Activated naive CD8-positive, alpha-beta T cell treated with anti-CD3 and anti-CD28 coated beads, Interleukin-2, amount 50 U/mL, for 16 hours (primary cell): ENCODE measurements around the gene RPUSD2.
"Not testable (repeated sequence)": the region's sequence is repeated elsewhere in the genome, so short reads cannot be mapped to it uniquely, and the experiment has no call there.

ENCODE experiments used
- DNase-seq: peaks from one replicate; pipeline ENCODE4 v3.0.0-alpha.2; 2020; ENCODE audit warnings: low read depth, low spot score

The RPUSD2 gene

DNA sequence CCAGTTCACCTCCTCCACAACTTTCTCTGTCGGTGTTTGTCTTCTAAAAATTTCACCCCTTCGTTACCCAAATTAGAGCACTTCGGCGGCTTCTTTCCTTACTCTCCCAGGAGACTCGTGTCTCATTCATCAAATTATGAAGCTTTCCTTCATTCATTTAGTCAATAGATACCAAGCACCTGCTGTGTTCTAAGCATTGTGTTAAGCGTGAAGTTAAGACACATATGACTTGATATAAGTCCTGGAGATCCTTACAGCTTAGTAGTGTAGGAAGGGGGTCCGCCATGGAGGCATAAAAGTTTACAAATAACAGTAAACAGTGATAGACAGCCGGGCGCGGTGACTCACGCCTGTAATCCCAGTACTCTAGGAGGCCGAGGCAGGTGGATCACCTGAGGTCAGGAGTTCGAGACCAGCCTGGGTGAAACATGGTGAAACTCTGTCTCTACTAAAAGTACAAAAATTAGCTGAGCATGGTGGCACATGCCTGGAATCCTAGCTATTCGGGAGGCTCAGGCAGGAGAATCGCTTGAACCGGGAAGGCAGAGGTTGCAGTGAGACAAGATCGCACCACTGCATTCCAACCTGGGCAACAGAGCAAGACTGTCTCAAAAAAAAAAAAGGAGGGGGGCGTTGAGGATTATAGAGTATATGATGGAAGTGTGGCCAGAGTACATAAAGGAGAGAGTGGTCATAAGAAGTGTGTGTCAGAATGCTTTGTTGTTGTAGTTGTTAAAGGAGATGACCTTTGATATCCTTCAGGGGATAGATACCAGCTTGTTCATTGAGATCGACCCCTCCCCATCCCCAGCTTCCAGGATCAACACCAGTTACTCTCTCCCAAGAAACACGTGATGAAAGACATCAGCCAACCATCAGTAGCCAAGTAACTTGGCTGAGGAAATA lies 3.5 kb upstream of the RPUSD2 start:
- DNase-seq: no peak

DNA sequence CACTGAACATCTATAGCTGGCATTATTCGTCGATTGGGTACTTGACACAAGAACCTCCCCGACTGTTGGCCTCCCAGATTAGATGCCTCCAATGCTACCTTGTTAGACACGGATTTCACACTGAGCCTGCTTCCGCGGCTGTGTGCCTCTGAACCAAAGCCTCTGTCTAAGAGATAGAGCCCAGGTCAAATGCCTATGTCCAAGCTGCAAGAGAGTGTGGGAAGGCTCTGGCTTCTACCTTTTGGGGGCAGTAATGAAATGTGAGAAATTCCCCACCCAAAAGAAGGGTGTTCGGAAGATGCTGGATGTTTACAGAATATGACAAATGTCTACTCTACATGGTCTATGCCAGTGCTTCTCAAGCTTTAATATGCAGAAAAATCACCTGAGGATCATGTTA lies 2.0 kb upstream of the RPUSD2 start:
- DNase-seq: no peak

DNA sequence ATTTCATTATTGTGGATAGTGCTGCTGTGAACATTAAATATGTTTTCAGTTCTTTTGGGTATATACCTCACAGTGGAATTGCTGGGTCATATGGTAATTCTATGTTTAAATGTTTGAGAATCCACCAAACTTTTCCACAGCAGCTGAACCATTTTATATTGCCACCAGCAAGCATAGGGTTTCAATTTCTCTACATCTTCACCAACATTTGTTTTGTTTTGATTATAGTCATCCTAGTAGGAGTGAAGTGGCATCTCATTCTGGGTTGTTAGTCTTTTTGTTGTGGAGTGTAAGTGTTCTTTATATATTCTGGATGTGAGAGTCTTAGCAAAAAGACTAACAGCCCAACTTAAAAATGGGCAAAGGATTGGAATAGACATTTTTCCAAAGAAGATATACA lies 6.0 kb downstream of the RPUSD2 start:
- DNase-seq: no peak

DNA sequence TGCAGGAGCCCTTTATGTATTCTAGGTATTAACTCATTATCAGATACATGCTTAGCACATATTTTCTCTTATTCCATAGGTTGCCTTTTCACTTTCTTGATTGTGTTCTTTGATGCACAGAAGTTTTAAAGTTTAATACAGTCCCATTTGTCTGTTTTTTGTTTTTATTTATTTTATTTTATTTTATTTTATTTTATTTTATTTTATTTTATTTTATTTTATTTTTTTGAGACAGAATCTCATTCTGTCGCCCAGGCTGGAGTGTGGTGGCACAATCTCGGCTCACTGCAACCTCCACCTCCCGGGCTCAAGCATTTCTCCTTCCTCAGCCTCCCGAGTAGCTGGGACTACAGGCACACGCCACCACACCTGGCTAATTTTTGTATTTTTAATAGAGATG lies 7.8 kb downstream of the RPUSD2 start:
- not testable (repeated sequence) for DNase-seq

DNA sequence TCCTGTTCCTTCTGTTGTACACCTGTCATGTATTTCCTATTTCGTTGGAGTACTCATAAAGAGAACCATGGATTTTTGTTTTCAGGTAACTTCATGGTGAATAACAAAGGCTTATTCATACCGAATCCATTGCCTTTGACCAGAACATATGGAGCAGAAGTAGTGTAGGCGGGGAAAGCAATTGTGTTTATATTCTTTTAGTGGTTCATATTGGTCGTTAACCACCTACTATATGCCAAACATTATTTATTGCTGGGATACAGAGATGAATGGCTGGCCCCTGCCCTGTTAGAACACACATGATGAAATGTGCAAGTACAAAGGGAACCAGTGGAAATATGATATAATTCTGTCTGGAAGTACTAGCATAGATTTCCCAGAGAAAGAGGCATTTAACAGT lies 9.8 kb downstream of the RPUSD2 start:
- no peak for DNase-seq

DNA sequence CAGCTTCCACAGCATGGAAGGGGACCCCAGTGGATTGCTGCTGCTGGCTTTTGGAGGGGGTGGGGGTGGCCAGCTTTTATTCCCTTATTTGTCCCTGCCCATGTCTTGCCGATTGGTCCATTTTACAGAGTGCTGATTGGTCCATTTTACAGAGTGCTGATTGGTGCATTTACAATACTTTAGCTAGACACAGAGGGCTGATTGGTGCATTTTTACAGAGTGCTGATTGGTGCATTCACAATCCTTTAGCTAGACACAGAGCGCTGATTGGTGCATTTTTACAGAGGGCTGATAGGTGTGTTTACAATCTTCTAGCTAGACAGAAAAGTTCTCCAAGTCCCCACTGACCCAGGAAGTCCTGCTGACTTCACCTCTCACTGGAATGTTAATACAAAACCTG lies 12.7 kb downstream of the RPUSD2 start:
- DNase-seq: not testable (repeated sequence)

DNA sequence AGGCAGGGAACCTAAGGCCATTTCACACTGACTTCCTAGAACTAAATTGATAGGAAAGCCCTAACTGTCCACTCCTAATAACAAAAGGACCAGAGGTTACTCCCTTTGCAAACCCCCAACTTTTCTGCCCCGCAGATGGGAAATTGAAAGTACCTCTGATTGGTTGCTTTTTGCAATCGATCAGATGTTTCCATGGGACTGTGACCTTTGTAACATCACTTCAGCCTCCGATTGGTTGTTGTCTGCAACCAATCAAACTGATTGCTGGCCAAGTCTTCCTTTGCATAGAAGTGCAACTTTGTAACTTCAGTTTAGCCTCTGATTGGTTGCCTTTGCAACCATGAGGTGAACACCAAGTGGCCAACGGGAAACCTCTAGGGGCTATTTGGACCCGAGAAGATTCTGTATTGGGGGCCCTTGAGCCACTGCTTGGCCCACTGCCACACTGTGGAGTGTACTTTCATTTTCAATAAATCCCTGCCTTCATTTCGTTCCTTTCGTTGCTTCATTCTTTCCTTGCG lies 13.7 kb downstream of the RPUSD2 start:
- no peak for DNase-seq

DNA sequence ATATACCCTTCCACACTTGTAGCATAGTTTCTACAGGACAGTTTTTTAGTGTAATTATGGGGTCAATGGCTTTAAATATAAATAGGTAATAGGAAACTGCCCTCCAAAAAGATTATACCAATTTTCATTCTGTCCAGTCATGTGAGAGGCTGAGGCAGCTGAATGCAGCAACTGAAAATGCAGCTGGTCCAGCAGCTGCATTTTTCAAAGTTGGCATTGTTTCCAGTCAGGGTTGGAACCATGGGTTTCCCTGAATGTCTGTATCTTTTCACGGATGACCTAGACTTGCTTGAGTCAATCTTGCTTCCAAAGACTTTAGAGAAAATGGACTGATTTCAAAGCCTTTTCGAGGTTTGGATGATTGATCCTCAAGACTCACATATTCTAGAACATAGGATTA lies 15.1 kb downstream of the RPUSD2 start:
- DNase-seq: no peak

DNA sequence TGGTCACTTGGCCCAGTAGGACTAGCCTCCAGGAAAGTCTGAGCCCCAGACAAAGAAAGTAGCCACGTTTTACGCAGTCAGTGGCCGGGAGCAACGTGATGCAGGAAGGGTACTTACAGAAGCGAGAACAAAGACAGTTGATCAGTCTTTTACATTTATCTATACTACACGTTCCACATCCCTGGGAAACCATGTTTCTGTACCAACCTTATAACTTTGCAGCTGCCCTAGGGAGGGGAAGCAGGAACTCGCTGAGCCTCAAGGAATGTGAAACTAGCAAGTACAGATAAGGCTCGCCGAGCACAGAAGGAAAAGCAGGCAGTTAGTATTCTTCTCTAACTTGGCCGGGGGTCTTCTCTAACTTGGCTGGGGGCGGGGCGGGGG lies 21.6 kb downstream of the RPUSD2 start:
- no peak for DNase-seq

DNA sequence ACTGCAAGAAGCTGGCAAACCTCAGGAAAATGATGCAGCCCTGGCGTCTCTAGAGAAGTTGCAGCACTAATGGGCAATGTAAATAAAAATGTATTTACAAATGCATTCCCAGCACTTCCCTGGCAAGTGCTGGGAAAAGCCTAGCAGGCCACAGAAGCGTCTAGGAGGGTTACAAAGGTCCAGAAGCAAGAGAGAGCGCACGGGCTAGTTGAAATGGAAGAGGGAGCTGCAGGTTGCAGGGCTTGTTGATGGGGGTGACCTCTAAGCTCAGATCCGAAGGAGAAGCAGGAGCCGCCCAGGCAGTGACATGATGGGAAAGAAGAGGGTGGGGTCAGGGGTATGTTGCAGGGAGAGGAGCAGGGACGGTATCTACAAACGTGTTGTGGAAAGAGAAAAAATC lies 22.3 kb downstream of the RPUSD2 start:
- no peak for DNase-seq

DNA sequence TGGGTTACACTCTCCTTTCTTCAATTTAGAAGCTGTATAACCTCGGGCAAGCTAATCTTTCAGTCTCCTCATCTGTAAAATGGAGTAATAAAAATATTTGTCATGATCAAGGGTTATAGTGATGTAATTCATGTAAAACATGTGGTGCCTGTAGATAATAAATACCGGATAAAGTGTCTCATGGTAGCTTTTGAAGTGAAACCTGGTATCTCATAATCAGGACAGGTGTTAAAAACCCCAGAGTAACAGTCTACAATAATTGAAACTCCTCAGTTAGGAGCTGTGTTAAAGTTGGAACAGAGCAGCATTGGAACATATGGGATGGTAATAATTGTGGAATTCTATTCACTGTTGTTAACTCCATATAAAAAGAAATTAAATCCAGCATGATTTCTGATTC lies 24.1 kb downstream of the RPUSD2 start:
- no peak for DNase-seq

DNA sequence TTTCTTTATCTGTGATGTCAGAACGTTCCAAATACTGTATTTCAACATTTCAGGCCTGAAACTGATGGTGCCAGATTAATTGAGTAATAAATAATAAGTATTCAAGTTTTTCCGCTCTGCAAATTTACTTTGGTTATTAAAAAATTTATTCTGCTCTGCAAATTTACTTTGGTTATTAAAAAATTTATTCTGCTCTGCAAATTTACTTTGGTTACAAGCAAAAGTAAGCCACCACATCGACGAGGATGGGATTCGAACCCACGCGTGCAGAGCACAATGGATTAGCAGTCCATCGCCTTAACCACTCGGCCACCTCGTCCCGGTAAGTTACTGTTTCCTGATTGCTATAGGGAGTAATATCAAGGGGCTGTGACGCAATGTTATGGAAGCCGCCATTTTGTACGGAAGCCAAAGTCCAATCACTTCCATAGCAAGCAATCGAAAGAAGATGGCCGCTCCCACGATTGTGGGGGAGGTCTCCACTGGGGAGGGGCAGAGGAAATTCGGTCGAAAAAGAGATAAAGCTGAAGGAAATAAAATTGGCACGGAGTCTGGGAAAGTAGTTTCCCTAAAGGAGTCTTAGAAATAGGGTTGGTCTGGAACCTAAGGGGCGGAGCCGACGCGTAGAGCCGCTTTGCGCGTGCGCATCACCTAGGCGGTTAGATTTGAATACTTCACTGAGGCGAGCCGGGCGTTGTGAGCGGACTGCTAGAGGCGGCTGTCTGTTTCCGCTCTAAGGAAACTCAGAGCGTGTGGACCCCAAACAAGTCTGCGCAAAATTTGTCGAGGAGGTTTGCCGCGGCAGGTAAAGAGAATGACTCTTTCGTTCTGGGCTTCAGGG lies 24.7 kb downstream of the RPUSD2 start, which contains the start of gene KNL1:
TSS of gene KNL1 (plus strand) at position 662 of the 841 bp plus-strand sequence. CDS start 8,683 bp downstream, outside the sequence.
- DNase-seq: peak; percentile 71

DNA sequence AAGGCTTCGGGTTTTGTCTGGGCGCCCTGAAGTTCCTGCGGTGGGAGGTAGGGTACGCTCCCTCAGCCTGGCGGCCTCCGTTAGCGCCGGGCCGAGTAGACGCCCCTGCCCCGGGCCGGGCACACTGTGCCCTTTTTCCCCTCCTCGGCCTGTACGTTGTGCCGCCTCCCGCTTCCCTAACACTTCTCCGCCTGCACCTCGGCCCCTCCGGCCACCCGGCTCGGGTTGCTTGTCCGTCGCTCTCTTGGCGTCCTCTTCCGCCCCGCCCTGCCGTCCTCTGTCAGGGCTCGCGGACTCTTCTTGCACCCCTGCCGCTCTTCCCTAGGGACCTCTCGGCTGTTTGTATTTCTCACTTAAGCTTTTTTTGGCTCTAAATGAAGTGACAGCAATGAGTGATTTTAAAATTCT lies 25.3 kb downstream of the RPUSD2 start:
- no peak for DNase-seq

DNA sequence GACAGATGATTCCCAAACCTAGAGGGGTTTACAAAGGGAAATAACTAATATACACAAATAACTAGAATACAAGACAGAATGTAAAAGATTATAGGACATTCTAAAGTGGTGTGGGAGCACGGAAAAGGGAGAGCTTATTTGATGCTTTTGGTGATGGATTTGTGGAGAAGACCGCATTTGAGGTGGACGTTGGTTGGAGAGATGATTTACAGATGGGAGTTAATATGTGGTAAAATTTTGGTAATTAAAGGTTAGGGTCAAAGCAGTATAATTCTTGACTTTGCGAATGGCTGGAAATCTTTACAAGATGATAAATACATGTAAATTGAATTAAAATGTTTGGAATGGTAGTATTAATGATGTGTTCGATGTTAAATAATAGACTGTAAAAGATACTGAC lies 26.1 kb downstream of the RPUSD2 start:
- no peak for DNase-seq

DNA sequence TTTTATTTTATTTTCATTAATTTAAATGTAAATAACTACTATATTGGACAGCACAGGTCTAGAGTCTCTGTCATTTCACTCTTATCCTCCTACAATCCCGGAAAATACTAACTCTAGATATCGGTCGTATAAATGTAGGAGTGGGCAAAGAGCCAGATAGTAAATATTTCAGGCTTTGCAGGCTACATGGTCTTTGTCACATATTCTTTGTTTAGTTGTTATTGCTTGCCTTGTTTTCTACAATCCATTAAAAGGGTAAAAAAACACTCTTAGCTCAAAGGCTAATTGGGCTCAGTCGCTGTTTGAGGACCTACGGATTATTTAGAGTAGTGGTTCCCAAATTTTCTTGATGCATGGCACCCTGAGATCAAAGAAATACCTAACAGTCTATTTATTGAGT lies 26.7 kb downstream of the RPUSD2 start:
- DNase-seq: no peak

DNA sequence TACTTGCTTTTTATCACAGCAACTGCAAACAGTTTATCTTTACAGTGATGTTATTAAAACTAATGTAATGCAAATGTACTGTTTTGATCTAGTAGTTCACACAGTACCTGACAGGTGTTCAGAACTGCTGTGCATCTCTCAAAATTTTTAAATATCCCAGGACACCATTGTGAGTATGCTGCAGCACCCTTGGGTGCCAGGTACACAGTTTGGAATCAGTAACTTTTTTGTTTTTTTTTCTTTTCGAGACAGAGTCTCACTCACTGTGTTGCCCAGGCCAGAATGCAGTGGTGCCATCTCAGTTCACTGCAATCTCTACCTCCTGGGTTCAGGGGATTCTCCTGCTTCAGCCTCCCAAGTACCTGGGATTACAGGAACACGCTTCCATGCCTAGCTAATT lies 27.9 kb downstream of the RPUSD2 start:
- no peak for DNase-seq

DNA sequence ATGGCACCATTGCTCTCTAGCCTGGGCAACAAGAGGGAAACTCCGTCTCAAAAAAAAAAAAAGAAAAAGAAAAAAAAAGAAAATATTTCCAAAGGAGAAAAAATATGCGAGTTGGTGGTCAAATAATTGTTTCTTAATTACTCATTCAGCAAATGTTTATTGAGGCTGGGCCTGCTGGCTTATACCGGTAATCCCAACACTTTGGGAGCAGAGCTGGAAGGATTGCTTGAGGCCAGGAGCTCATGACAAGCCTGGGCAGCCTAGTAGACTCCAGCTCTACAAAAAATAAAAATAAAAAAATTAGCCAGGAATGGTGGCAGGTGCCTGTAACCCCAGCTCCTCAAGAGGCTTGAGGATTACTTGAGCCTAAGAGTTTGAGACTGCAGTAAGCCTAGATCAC lies 29.0 kb downstream of the RPUSD2 start:
- no peak for DNase-seq

DNA sequence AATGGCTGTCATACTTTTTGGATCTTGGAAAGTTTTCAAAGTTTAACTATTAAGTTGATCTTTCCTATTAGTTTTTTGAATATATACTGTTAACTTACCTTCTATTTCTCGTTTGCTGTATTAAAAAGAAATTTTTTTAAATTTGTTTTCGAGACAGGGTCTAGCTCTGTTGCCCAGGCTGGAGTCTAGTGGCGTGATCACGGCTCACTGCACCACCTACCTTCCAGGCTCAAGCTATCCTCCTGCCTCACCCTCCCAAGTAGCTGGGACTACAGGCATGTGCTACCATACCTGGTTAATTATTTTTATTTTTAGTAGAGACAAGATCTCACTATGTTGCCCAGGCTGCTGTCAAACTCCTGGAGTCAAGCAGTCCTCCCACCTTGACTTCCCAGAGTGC lies 29.6 kb downstream of the RPUSD2 start:
- no peak for DNase-seq

DNA sequence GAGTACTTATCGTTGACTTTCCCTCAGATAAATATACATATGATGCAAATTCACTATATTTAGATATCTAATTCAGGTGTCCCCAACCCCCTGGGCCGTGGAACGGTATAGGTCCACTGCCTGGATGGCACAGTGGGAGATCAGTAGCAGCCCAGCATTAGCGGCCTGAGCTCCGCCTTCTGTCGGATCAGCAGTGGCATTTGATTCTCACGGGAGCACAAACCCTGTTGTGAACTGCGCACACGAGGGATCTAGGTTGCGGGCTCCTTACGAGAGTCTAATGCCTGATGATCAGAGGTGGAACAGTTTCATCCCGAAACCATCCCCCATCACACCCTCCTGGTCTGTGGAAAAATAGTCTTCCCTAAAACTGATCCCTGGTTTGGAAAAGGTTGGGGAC lies 31.9 kb downstream of the RPUSD2 start:
- no peak for DNase-seq

DNA sequence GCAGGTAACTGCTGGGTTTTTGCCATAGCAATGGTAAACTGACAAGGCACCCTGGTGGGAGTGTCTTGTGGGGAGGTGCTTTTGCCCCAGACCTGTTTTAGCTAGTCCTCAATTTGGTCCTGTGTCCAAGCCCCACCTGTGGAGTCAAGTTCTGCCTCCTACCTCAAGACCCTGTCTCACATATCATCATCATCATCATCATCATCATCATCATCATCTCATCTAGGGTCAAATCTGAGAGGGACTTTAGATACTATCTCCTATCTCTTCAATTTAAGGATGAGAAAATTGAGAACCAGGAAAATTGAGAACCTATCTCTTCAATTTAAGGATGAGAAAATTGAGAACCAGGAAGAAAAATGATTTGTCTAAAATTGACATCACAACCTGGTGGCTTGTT lies 34.8 kb downstream of the RPUSD2 start:
- DNase-seq: no peak

DNA sequence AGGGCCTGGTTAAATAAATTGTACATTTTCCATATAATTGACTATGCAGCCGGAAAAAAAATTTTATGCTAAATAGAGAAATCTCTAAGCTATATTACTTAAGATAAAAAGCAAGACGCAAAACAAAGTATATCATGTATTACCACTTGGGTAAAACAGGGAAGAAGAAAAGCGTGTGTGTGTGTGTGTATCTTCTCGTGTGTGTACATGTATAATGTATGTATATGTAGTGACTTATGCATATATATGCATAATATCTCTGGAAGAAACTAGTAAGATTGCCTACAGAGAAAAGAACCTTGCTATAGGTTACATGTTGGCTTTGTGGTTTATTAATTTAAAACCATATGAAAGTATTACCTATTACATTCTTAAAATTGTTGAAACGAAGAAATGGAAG lies 44.0 kb downstream of the RPUSD2 start:
- no peak for DNase-seq

DNA sequence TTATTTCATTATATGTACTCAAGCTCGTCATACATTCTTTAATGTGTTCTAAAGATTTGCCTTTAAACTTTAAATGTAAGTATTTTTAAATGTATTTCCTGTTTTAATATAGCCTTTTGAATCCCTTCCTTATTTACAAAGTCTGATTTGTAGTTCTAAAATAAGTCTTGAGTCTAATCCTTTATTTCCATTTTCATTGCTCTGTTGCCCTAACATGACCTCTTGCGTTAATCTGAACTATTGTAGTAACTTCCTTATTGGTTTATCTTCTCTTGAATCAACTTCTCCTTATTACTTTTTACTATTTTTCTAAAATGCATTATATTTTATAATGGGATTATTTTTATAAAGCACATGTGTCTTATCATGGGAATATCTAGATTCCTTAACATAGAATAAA lies 48.9 kb downstream of the RPUSD2 start:
- DNase-seq: no peak

DNA sequence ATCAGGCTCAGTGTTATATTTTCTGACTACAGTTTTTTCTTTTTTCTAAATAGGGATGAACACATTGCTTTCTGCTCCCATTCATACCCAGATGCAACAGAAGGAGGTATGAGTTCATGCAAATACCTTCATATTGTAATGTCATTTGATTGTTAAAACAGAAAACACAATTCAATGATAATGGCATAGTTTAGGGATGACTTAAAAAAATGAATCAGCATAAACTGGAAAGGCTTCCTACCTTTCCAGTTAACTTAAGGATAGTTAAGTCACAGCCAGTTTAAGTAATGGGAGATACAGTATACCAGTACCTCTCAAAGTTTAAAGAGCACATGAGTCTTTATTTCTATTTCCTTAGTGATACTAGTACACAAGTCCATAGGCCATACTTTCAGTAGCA lies 49.8 kb downstream of the RPUSD2 start:
- DNase-seq: no peak
